ENCODE data around the gene NT5C2. TPM values are rescaled to one million over a fixed set of nuclear protein-coding genes. Genes with fewer than 3 reads are reported as not detected.
"Not testable (repeated sequence)": the region's sequence is repeated elsewhere in the genome, so short reads cannot be mapped to it uniquely, and the experiment has no call there.

NT5C2 gene
- total RNA-seq, 2 donors from 2014 or later: 49.3 to 55.9 TPM

- not testable (repeated sequence) for H3K27me3 Mint-ChIP-seq; H3K4me1 Mint-ChIP-seq; H3K27ac Mint-ChIP-seq; H3K36me3 Mint-ChIP-seq (ENCODE audit: low read depth); ATAC-seq (replicated peaks); H3K4me3 Mint-ChIP-seq
- peaks cover 12% of the 10 kb centered on the region for H3K9me3 Mint-ChIP-seq
These were observed 14.6 kb upstream of the NT5C2 start for GRCh38 chr10:103207643-103208042.

GRCh38 chr10:103207141-103207540 is 14.1 kb upstream of the NT5C2 start:
- Mint-ChIP-seq H3K4me1 (no peaks in the 10 kb centered on the region), H3K27me3 (peaks cover 7% of the 10 kb centered on the region), H3K27ac (no peak overlapping the region), H3K36me3 (ENCODE audit: low read depth) (no peaks in the 10 kb centered on the region), H3K9me3 (peaks cover 9% of the 10 kb centered on the region), H3K4me3 (no peak overlapping the region)
- no peak for ATAC-seq (replicated peaks)

- not testable (repeated sequence) for H3K4me1 Mint-ChIP-seq; H3K36me3 Mint-ChIP-seq (ENCODE audit: low read depth); H3K4me3 Mint-ChIP-seq; H3K9me3 Mint-ChIP-seq; ATAC-seq (replicated peaks); H3K27me3 Mint-ChIP-seq; H3K27ac Mint-ChIP-seq
These were observed 13.6 kb upstream of the NT5C2 start for GRCh38 chr10:103206715-103207114.

GRCh38 chr10:103205401-103205800 is 12.3 kb upstream of the NT5C2 start:
- H3K27me3 Mint-ChIP-seq; H3K36me3 Mint-ChIP-seq (ENCODE audit: low read depth); H3K9me3 Mint-ChIP-seq: not testable (repeated sequence)

GRCh38 chr10:103204353-103205255 is 11.5 kb upstream of the NT5C2 start:
- ATAC-seq (replicated peaks): no peak
- no peaks in the 10 kb centered on the region for H3K4me1 Mint-ChIP-seq
- H3K9me3 Mint-ChIP-seq: peaks cover 6% of the 10 kb centered on the region
- H3K4me3 Mint-ChIP-seq: no peak overlapping the region
- peaks cover 7% of the 10 kb centered on the region for H3K27me3 Mint-ChIP-seq
- H3K36me3 Mint-ChIP-seq (ENCODE audit: low read depth): no peaks in the 10 kb centered on the region
- H3K27ac Mint-ChIP-seq: no peak overlapping the region

More at GRCh38 chr10:103205401-103205800, 12.3 kb upstream of the NT5C2 start:
- H3K27ac Mint-ChIP-seq; ATAC-seq (replicated peaks); H3K4me1 Mint-ChIP-seq; H3K4me3 Mint-ChIP-seq: not testable (repeated sequence)

- peaks cover 6% of the 10 kb centered on the region for H3K9me3 Mint-ChIP-seq
- peaks cover 7% of the 10 kb centered on the region for H3K27me3 Mint-ChIP-seq
- H3K4me3 Mint-ChIP-seq: no peak overlapping the region
- no peak overlapping the region for H3K27ac Mint-ChIP-seq
- ATAC-seq (replicated peaks): no peak
- H3K36me3 Mint-ChIP-seq (ENCODE audit: low read depth): no peaks in the 10 kb centered on the region
- no peaks in the 10 kb centered on the region for H3K4me1 Mint-ChIP-seq
These were observed 10.4 kb upstream of the NT5C2 start for GRCh38 chr10:103203466-103203865.

- H3K27ac Mint-ChIP-seq: no peak overlapping the region
These were observed 9.2 kb upstream of the NT5C2 start for GRCh38 chr10:103202319-103202718.

GRCh38 chr10:103199488-103199887 is 6.4 kb upstream of the NT5C2 start:
- Mint-ChIP-seq H3K27me3 (no peaks in the 10 kb centered on the region), H3K4me1 (peaks cover 8% of the 10 kb centered on the region), H3K4me3 (no peak overlapping the region), H3K36me3 (ENCODE audit: low read depth) (no peaks in the 10 kb centered on the region), H3K9me3 (no peaks in the 10 kb centered on the region), H3K27ac (no peak overlapping the region)
- no peak for ATAC-seq (replicated peaks)

More at GRCh38 chr10:103202319-103202718, 9.2 kb upstream of the NT5C2 start:
- Mint-ChIP-seq H3K9me3 (peaks cover 6% of the 10 kb centered on the region), H3K36me3 (ENCODE audit: low read depth) (no peaks in the 10 kb centered on the region), H3K4me1 (peaks cover 6% of the 10 kb centered on the region), H3K4me3 (no peak overlapping the region), H3K27me3 (peaks cover 7% of the 10 kb centered on the region)
- ATAC-seq (replicated peaks): no peak

DNA sequence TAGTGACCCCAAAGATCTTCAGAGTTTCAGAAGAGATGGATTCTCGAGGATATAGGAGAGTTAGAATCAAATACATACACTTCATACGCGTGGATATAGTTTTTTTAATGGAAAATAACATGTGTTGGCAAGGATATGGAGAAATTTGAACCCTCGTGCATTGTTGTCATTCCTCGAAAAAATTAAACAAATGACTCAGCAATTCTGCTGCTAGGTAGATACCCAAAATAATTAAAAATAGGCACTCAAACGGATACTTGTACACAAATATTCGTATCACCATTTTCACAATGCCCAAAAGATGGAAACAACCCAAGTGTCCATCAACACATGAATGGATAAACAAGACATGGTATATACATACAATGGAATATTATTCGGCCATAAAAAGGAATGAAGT is 5.6 kb upstream of the NT5C2 start:
- peaks cover 14% of the 10 kb centered on the region for H3K4me1 Mint-ChIP-seq
- H3K27ac Mint-ChIP-seq: no peak overlapping the region
- no peak for ATAC-seq (replicated peaks)

GRCh38 chr10:103197903-103198302 is 4.8 kb upstream of the NT5C2 start:
- peak overlapping the region; percentile 62 for H3K4me3 Mint-ChIP-seq
- peak overlapping the region; percentile 80 for H3K27ac Mint-ChIP-seq

More for the DNA sequence above, 5.6 kb upstream of the NT5C2 start:
- Mint-ChIP-seq H3K36me3 (ENCODE audit: low read depth) (peaks cover under 1% of the 10 kb centered on the region), H3K4me3 (no peak overlapping the region), H3K27me3 (no peaks in the 10 kb centered on the region), H3K9me3 (no peaks in the 10 kb centered on the region)

GRCh38 chr10:103197174-103197573 is 4.1 kb upstream of the NT5C2 start:
- Mint-ChIP-seq H3K4me3 (peak overlapping the region; percentile 62), H3K4me1 (peaks cover 18% of the 10 kb centered on the region), H3K27me3 (no peaks in the 10 kb centered on the region), H3K36me3 (ENCODE audit: low read depth) (peaks cover 12% of the 10 kb centered on the region), H3K9me3 (no peaks in the 10 kb centered on the region), H3K27ac (peak overlapping the region; percentile 80)
- peak; percentile 85 for ATAC-seq (replicated peaks)

More at GRCh38 chr10:103197903-103198302, 4.8 kb upstream of the NT5C2 start:
- Mint-ChIP-seq H3K36me3 (ENCODE audit: low read depth) (peaks cover 6% of the 10 kb centered on the region), H3K9me3 (no peaks in the 10 kb centered on the region), H3K4me1 (peaks cover 18% of the 10 kb centered on the region), H3K27me3 (no peaks in the 10 kb centered on the region)
- no peak for ATAC-seq (replicated peaks)

GRCh38 chr10:103196516-103196915 is 3.4 kb upstream of the NT5C2 start:
- no peak for ATAC-seq (replicated peaks)
- Mint-ChIP-seq H3K27me3 (no peaks in the 10 kb centered on the region), H3K4me3 (no peak overlapping the region), H3K36me3 (ENCODE audit: low read depth) (peaks cover 18% of the 10 kb centered on the region), H3K27ac (peak overlapping the region; percentile 80), H3K9me3 (no peaks in the 10 kb centered on the region), H3K4me1 (peaks cover 23% of the 10 kb centered on the region)

- no peak for ATAC-seq (replicated peaks)
- Mint-ChIP-seq H3K27me3 (no peaks in the 10 kb centered on the region), H3K9me3 (no peaks in the 10 kb centered on the region), H3K4me1 (peaks cover 34% of the 10 kb centered on the region), H3K36me3 (ENCODE audit: low read depth) (peaks cover 25% of the 10 kb centered on the region), H3K4me3 (peak overlapping the region; percentile 92), H3K27ac (peak overlapping the region; percentile 89)
These were observed 903 bp upstream of the NT5C2 start for GRCh38 chr10:103193820-103194529.

GRCh38 chr10:103192451-103193106 is 493 bp downstream of the NT5C2 start:
- peaks cover 31% of the 10 kb centered on the region for H3K4me1 Mint-ChIP-seq
- H3K36me3 Mint-ChIP-seq (ENCODE audit: low read depth): peaks cover 37% of the 10 kb centered on the region
- H3K9me3 Mint-ChIP-seq: no peaks in the 10 kb centered on the region
- ATAC-seq (replicated peaks): peak; percentile 59
- peak overlapping the region; percentile 92 for H3K4me3 Mint-ChIP-seq
- no peaks in the 10 kb centered on the region for H3K27me3 Mint-ChIP-seq
- H3K27ac Mint-ChIP-seq: peak overlapping the region; percentile 92
